Progenitor cell of endocrine pancreas (in vitro differentiated cells): ENCODE results near the gene SHC4. TPM values are rescaled to one million over a fixed set of nuclear protein-coding genes. Genes with fewer than 3 reads are reported as not detected.

Experiments used
- DNase-seq: peaks from one replicate; pipeline ENCODE4 v3.0.0; 2021; ENCODE audit warnings: low spot score; ENCODE audit not compliant: unreplicated experiment
- H3K27ac Mint-ChIP-seq: 2 replicates; pipeline ENCODE4 v1.8.0; 2021; ENCODE audit warnings: mild to moderate bottlenecking, moderate library complexity, mixed read lengths
- H3K27me3 Mint-ChIP-seq: 2 replicates; pipeline ENCODE4 v1.8.0; 2021; ENCODE audit warnings: mixed read lengths
- H3K36me3 Mint-ChIP-seq: 2 replicates; pipeline ENCODE4 v1.8.0; 2022; ENCODE audit warnings: mixed read lengths; ENCODE audit not compliant: insufficient read depth
- H3K4me1 Mint-ChIP-seq: 2 replicates; pipeline ENCODE4 v1.8.0; 2021; ENCODE audit warnings: low read depth, mixed read lengths
- H3K4me3 Mint-ChIP-seq: 2 replicates; pipeline ENCODE4 v1.8.0; 2021; ENCODE audit warnings: low read depth, mild to moderate bottlenecking, moderate library complexity, mixed read lengths
- H3K9me3 Mint-ChIP-seq: 2 replicates; pipeline ENCODE4 v1.8.0; 2021; ENCODE audit warnings: low read depth, mixed read lengths
- CTCF ChIP-seq: fragments of 200-600 bp; sonication (generic); IDR thresholded peaks from one replicate; pipeline ENCODE4 v1.5.0; 2021; ENCODE audit warnings: antibody characterized with exemption, mild to moderate bottlenecking; ENCODE audit not compliant: unreplicated experiment
- total RNA-seq: library from RNA; stranded (reverse); gene quantifications from 2 replicates; pipeline ENCODE4 v1.2.1, GENCODE V29; 2021

Gene SHC4
- total RNA-seq, 1 donor from 2014 or later = 0.36 TPM

GRCh38 chr15:48781017-48781416 is 182.7 kb downstream of the SHC4 start:
- no peaks in the 10 kb centered on the region for H3K27me3 Mint-ChIP-seq
- DNase-seq = no peak
- H3K9me3 Mint-ChIP-seq = no peaks in the 10 kb centered on the region
- no peak overlapping the region for H3K27ac Mint-ChIP-seq
- no peak overlapping the region for H3K4me3 Mint-ChIP-seq
- H3K4me1 Mint-ChIP-seq = peaks cover 15% of the 10 kb centered on the region
- no peak for TF ChIP-seq CTCF
- peaks cover 7% of the 10 kb centered on the region for H3K36me3 Mint-ChIP-seq

GRCh38 chr15:48778331-48778730 is 185.4 kb downstream of the SHC4 start:
- Mint-ChIP-seq H3K9me3 (no peaks in the 10 kb centered on the region), H3K27ac (no peak overlapping the region), H3K27me3 (no peaks in the 10 kb centered on the region), H3K36me3 (peaks cover 6% of the 10 kb centered on the region), H3K4me1 (peaks cover 2% of the 10 kb centered on the region), H3K4me3 (no peak overlapping the region)
- no peak for TF ChIP-seq CTCF
- no peak for DNase-seq

GRCh38 chr15:48777645-48778330 is 185.9 kb downstream of the SHC4 start:
- no peak for DNase-seq
- no peak overlapping the region for H3K4me3 Mint-ChIP-seq
- peaks cover 5% of the 10 kb centered on the region for H3K4me1 Mint-ChIP-seq
- H3K27me3 Mint-ChIP-seq = no peaks in the 10 kb centered on the region
- H3K36me3 Mint-ChIP-seq = peaks cover 6% of the 10 kb centered on the region
- H3K9me3 Mint-ChIP-seq = no peaks in the 10 kb centered on the region
- TF ChIP-seq CTCF = no peak
- H3K27ac Mint-ChIP-seq = no peak overlapping the region

GRCh38 chr15:48775546-48775945 is 188.2 kb downstream of the SHC4 start:
- Mint-ChIP-seq H3K9me3 (no peaks in the 10 kb centered on the region), H3K27me3 (no peaks in the 10 kb centered on the region), H3K4me1 (peaks cover 5% of the 10 kb centered on the region), H3K4me3 (no peak overlapping the region), H3K36me3 (peaks cover 2% of the 10 kb centered on the region), H3K27ac (no peak overlapping the region)
- DNase-seq = no peak
- TF ChIP-seq CTCF = no peak

- Mint-ChIP-seq H3K27me3 (no peaks in the 10 kb centered on the region), H3K27ac (no peak overlapping the region), H3K4me1 (peaks cover 5% of the 10 kb centered on the region), H3K4me3 (no peak overlapping the region), H3K9me3 (no peaks in the 10 kb centered on the region), H3K36me3 (peaks cover 4% of the 10 kb centered on the region)
- no peak for TF ChIP-seq CTCF
- no peak for DNase-seq
Observed at GRCh38 chr15:48774484-48774883, 189.2 kb downstream of the SHC4 start.

Other genes with a start within 250 kb of the SHC4 start
- 8.4 and 9.5 TPM in 2 replicates for gene CEP152, start 152.8 kb downstream of the SHC4 start, total RNA-seq
- gene EID1, start 85.8 kb downstream of the SHC4 start, total RNA-seq = 133 and 143 TPM in 2 replicates
- 54.3 and 55.0 TPM in 2 replicates for gene SECISBP2L, start 82.5 kb upstream of the SHC4 start, total RNA-seq
- gene COPS2, start 191.7 kb upstream of the SHC4 start, total RNA-seq = 84.0 and 86.7 TPM in 2 replicates
- gene GALK2, start 206.3 kb upstream of the SHC4 start, total RNA-seq = 21.1 and 22.0 TPM in 2 replicates